ENCODE results near the gene CRACR2B.

DNA sequence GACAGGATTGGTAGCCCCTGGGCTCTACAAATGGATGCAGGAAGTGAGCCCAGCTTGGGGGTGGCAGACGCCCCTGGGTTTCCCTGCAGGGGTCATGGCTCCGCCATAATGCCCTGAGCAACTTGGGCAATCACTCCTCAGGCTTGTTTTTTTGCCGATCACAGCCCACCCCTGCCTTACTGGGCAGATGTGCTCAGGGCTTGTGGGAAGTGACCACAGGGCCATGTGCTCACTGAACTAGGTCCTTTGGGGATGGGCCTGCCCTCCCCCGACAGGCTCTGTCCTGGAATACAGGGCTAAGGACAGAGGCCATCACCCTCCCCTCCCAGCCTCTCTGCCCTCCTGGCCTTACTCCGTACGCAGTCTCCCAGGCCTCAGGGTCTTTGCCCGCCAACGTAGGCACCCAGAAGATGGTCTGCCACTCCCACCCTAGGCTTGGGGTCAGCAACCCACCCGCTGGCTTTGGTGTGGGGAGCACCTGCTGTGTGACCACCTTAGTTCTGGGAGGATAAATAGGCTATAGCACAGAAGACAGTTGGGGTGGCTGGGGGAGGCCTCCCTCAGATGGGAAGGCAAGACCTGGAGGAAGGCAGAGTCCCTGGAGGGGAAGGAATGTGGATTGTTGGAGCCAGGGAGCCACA, 14.1 kb upstream of the CRACR2B start:
- no peak for TF ChIP-seq EZH2 (IDR thresholded peaks at IDR 0.05; ENCODE audit: low read depth)
- TF ChIP-seq, protein P1, sequence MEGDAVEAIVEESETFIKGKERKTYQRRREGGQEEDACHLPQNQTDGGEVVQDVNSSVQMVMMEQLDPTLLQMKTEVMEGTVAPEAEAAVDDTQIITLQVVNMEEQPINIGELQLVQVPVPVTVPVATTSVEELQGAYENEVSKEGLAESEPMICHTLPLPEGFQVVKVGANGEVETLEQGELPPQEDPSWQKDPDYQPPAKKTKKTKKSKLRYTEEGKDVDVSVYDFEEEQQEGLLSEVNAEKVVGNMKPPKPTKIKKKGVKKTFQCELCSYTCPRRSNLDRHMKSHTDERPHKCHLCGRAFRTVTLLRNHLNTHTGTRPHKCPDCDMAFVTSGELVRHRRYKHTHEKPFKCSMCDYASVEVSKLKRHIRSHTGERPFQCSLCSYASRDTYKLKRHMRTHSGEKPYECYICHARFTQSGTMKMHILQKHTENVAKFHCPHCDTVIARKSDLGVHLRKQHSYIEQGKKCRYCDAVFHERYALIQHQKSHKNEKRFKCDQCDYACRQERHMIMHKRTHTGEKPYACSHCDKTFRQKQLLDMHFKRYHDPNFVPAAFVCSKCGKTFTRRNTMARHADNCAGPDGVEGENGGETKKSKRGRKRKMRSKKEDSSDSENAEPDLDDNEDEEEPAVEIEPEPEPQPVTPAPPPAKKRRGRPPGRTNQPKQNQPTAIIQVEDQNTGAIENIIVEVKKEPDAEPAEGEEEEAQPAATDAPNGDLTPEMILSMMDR (conservative IDR thresholded peaks at IDR 0.05): no peak
